ENCODE measurements around the gene CHIC2. TPM values are rescaled to one million over a fixed set of nuclear protein-coding genes. Genes with fewer than 3 reads are reported as not detected.

CHIC2 gene
- total RNA-seq, 2 donors from 2014 or later = 10.2 to 14.4 TPM

- H3K4me3 Mint-ChIP-seq = no peak overlapping the region
- H3K27ac ChIP-seq (ENCODE audit: low read depth, low read length) = no peak overlapping the region
- no peaks in the 10 kb centered on the region for H3K9me3 ChIP-seq (ENCODE audit: control insufficient read depth, low read length)
- DNase-seq = no peak
- no peak overlapping the region for H3K27ac Mint-ChIP-seq
- no peak for TF ChIP-seq CTCF (conservative IDR thresholded peaks at IDR 0.05)
- H3K4me1 Mint-ChIP-seq = no peaks in the 10 kb centered on the region
- H3K4me3 ChIP-seq (ENCODE audit: low read length) = no peak overlapping the region
- no peaks in the 10 kb centered on the region for H3K27me3 Mint-ChIP-seq (ENCODE audit: insufficient read depth)
- H3K36me3 Mint-ChIP-seq (ENCODE audit: low read depth) = no peaks in the 10 kb centered on the region
- H3K36me3 ChIP-seq (ENCODE audit: control insufficient read depth, insufficient read depth, low read length) = no peaks in the 10 kb centered on the region
- no peaks in the 10 kb centered on the region for H3K27me3 ChIP-seq (ENCODE audit: control insufficient read depth, insufficient read depth, low read length, poor library complexity, severe bottlenecking)
- H3K4me1 ChIP-seq (ENCODE audit: control insufficient read depth, insufficient read depth, low read length) = no peaks in the 10 kb centered on the region
- H3K9ac ChIP-seq (ENCODE audit: extremely low read depth, low read length, poor library complexity, severe bottlenecking) = no peak overlapping the region
- no peaks in the 10 kb centered on the region for H3K9me3 Mint-ChIP-seq
These were observed 82.8 kb downstream of the CHIC2 start for GRCh38 chr4:53981567-53981966.

DNA sequence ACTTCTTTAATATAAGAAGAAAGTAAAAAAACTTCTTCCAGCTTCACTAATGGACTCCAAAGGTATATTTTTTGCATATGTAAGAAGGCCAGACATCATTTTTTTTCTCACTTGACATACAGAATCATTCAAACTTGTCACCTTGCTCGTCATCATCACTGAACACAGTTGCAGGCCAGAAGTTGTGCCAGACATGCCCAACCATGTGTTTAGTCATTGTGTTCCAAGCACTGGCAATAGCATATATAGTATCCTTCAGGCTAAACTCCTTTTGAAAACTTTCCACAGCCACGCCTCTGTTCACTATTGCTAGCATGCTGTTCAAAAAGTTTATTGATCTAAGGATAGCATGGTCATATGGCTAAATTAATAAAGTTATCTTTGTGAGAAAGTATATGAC lies 83.3 kb downstream of the CHIC2 start:
- H3K27ac Mint-ChIP-seq = no peak overlapping the region
- Histone ChIP-seq H3K27me3 (ENCODE audit: control insufficient read depth, insufficient read depth, low read length, poor library complexity, severe bottlenecking) (no peaks in the 10 kb centered on the region), H3K27ac (ENCODE audit: low read depth, low read length) (no peak overlapping the region), H3K9ac (ENCODE audit: extremely low read depth, low read length, poor library complexity, severe bottlenecking) (no peak overlapping the region), H3K4me1 (ENCODE audit: control insufficient read depth, insufficient read depth, low read length) (no peaks in the 10 kb centered on the region), H3K4me3 (ENCODE audit: low read length) (no peak overlapping the region), H3K36me3 (ENCODE audit: control insufficient read depth, insufficient read depth, low read length) (no peaks in the 10 kb centered on the region), H3K9me3 (ENCODE audit: control insufficient read depth, low read length) (no peaks in the 10 kb centered on the region)
- H3K36me3 Mint-ChIP-seq (ENCODE audit: low read depth) = no peaks in the 10 kb centered on the region
- H3K4me3 Mint-ChIP-seq = no peak overlapping the region
- no peak for TF ChIP-seq CTCF (conservative IDR thresholded peaks at IDR 0.05)
- H3K4me1 Mint-ChIP-seq = no peaks in the 10 kb centered on the region
- no peak for DNase-seq
- no peaks in the 10 kb centered on the region for H3K9me3 Mint-ChIP-seq
- no peaks in the 10 kb centered on the region for H3K27me3 Mint-ChIP-seq (ENCODE audit: insufficient read depth)
- WGBS, 2 experiments (ENCODE audit: insufficient coverage in 1 of 2, insufficient read length in 1 of 2) = 70 to 73% methylated on average over 2 of the region's 2 CpGs

DNA sequence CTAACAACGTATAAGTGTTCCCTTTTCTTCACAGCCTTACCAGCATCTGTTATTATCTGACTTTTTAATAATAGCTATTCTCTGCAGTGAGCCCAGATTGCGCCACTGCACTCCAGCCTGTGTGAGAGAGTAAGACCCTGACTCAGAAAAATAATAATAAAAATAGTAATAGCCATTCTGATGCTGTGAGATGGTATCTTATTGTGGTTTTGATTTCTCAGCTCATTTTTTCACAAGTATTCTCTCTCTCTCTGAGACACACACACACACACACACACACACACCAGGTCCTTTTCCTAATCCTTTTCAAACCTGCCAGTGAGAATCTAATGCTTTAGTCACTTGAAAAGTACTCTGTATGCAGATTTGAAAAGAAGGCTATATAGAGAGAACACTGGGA lies 89.8 kb downstream of the CHIC2 start:
- no peak for TF ChIP-seq CTCF (conservative IDR thresholded peaks at IDR 0.05)
- no peaks in the 10 kb centered on the region for H3K36me3 ChIP-seq (ENCODE audit: control insufficient read depth, insufficient read depth, low read length)
- H3K9ac ChIP-seq (ENCODE audit: extremely low read depth, low read length, poor library complexity, severe bottlenecking) = no peak overlapping the region
- H3K9me3 ChIP-seq (ENCODE audit: control insufficient read depth, low read length) = no peaks in the 10 kb centered on the region
- H3K4me3 ChIP-seq (ENCODE audit: low read length) = no peak overlapping the region
- no peaks in the 10 kb centered on the region for H3K27me3 ChIP-seq (ENCODE audit: control insufficient read depth, insufficient read depth, low read length, poor library complexity, severe bottlenecking)
- H3K27ac Mint-ChIP-seq = no peak overlapping the region
- no peaks in the 10 kb centered on the region for H3K4me1 Mint-ChIP-seq
- WGBS, 2 experiments (ENCODE audit: insufficient coverage in 1 of 2, insufficient read length in 1 of 2) = 83 to 97% methylated on average over 1 to 2 of the region's 2 CpGs
- no peaks in the 10 kb centered on the region for H3K9me3 Mint-ChIP-seq
- no peaks in the 10 kb centered on the region for H3K27me3 Mint-ChIP-seq (ENCODE audit: insufficient read depth)
- H3K36me3 Mint-ChIP-seq (ENCODE audit: low read depth) = no peaks in the 10 kb centered on the region
- H3K4me3 Mint-ChIP-seq = no peak overlapping the region
- H3K27ac ChIP-seq (ENCODE audit: low read depth, low read length) = no peak overlapping the region
- no peak for DNase-seq
- no peaks in the 10 kb centered on the region for H3K4me1 ChIP-seq (ENCODE audit: control insufficient read depth, insufficient read depth, low read length)

Data from endodermal cell (in vitro differentiated cells).